GM12878 (cell line): Measurements from ENCODE around the gene CLIC6. TPM values are rescaled to one million over a fixed set of nuclear protein-coding genes. Genes with fewer than 3 reads are reported as not detected.

ENCODE experiments used
- CEBPZ ChIP-seq: fragments of 150-350 bp; IDR thresholded peaks from 2 replicates; pipeline ENCODE4 v1.6.1; 2016; ENCODE audit warnings: low read depth, low read length
- CTCF ChIP-seq, 3 experiments: IDR thresholded peaks in 2 of 3; conservative IDR thresholded peaks in 1 of 3; 2 replicates each; pipeline ENCODE4 v1.5.1; 2011; ENCODE audit warnings: low read depth in 3 of 3, low read length in 3 of 3, mild to moderate bottlenecking in 3 of 3, control low read depth in 2 of 3, moderate library complexity in 2 of 3, inconsistent platforms in 1 of 3, mixed read lengths in 1 of 3; ENCODE audit not compliant: control insufficient read depth in 2 of 3, insufficient read depth in 1 of 3; ENCODE audit errors: extremely low read depth in 1 of 3
- CUX1 ChIP-seq: IDR thresholded peaks from 2 replicates; pipeline ENCODE4 v1.6.1; 2012; ENCODE audit warnings: improper control_type of control experiment, low read depth, low read length; ENCODE audit not compliant: insufficient replicate concordance
- JUNB ChIP-seq: IDR thresholded peaks from 2 replicates; pipeline ENCODE4 v1.6.1; 2016; ENCODE audit warnings: antibody characterized with exemption, mild to moderate bottlenecking
- KLF5 ChIP-seq: fragments of 450-650 bp; IDR thresholded peaks from 2 replicates; pipeline ENCODE4 v1.6.1; 2014; ENCODE audit warnings: mild to moderate bottlenecking; ENCODE audit not compliant: partially characterized antibody
- NFIC ChIP-seq: IDR thresholded peaks from 2 replicates; pipeline ENCODE4 v1.6.1; 2012; ENCODE audit warnings: low read depth, mild to moderate bottlenecking, inconsistent platforms, low read length, moderate library complexity
- NFXL1 ChIP-seq: fragments of 450-650 bp; IDR thresholded peaks from 2 replicates; pipeline ENCODE4 v1.6.1; 2017; ENCODE audit warnings: antibody characterized with exemption, mild to moderate bottlenecking, borderline replicate concordance
- PAX8 ChIP-seq: fragments of 450-650 bp; IDR thresholded peaks from 2 replicates; pipeline ENCODE4 v1.6.1; 2017; ENCODE audit warnings: mild to moderate bottlenecking, moderate library complexity
- PRDM15 ChIP-seq: fragments of 450-650 bp; formaldehyde crosslinking; IDR thresholded peaks from 2 replicates; pipeline ENCODE4 v1.4.0; 2020; ENCODE audit warnings: mild to moderate bottlenecking, moderate library complexity
- RCOR1 ChIP-seq: conservative IDR thresholded peaks from 2 replicates; pipeline ENCODE4 v1.6.1; 2012; ENCODE audit warnings: low read depth, low read length, improper control_type of control experiment
- SP1 ChIP-seq: IDR thresholded peaks from one replicate; pipeline ENCODE4 v1.6.1; 2011; ENCODE audit warnings: low read depth, low read length
- SRF ChIP-seq, 2 experiments: IDR thresholded peaks; 2 replicates each; pipeline ENCODE4 v1.6.1; 2011; ENCODE audit warnings: low read depth in 2 of 2, low read length in 2 of 2, mild to moderate bottlenecking in 1 of 2, moderate library complexity in 1 of 2
- ZBED1 ChIP-seq: IDR thresholded peaks from 2 replicates; pipeline ENCODE4 v1.6.1; 2016; ENCODE audit warnings: borderline replicate concordance
- polyA plus RNA-seq, 11 experiments: library from polyadenylated mRNA; depleted of rRNA in 4 of 11; unstranded in 6 of 11; stranded (reverse) in 5 of 11; fragments of >200 nt; fragmentation: Nextera tagmentation in 4 of 11; fragmentation: Illumina TruSeq in 1 of 11; extraction: Ambion mirVana in 4 of 11; extraction: Trizol in 1 of 11; gene quantifications; 1 replicate in 1 of 11; 2 replicates in 10 of 11; pipeline versions ENCODE4 v1.2.1 to v1.2.3, GENCODE V29; 2011 to 2016; ENCODE audit warnings: inconsistent platforms in 2 of 11, missing spikeins in 2 of 11, low read depth in 1 of 11
- total RNA-seq, 4 experiments: library from RNA; depleted of rRNA in 3 of 4; stranded (reverse); fragments of >200 nt in 3 of 4; fragmentation: Illumina TruSeq in 1 of 4; extraction: Trizol in 1 of 4; gene quantifications; 2 replicates each; pipeline versions ENCODE4 v1.2.1 to v1.2.3, GENCODE V29; 2013 to 2021

The CLIC6 gene
- total and polyA plus RNA-seq, 10 of the 15 experiments (the other 5 are each of a cell fraction or from before 2014, with no cell fraction given) = 5.7 to 34.1 (median 11.2) TPM

- TF ChIP-seq CEBPZ (no peak), PRDM15 (CRISPR knock-in tag) (no peak), SP1 (peak; percentile 27), RCOR1 (no peak), PAX8 (no peak), NFXL1 (no peak), CTCF (IDR thresholded peaks at IDR 0.05 in 2 of 3, conservative IDR thresholded peaks at IDR 0.05 in 1 of 3; ENCODE audit: control insufficient read depth in 2 of 3, extremely low read depth in 1 of 3, insufficient read depth in 1 of 3, low read depth in 3 of 3, low read length in 3 of 3) (no peak), NFIC (peak; percentile 85), ZBED1 (no peak; the same call in 1 of the 2 replicates), JUNB (no peak), SRF (IDR thresholded peaks at IDR 0.05; ENCODE audit: low read depth in 2 of 2, low read length in 2 of 2) (no peak), CUX1 (no peak), KLF5 (no peak)
These were observed 26.4 kb upstream of the CLIC6 start (continued) for GRCh38 chr21:34642211-34643075.
